HG03571 (cell line): ENCODE results near the gene MAN1C1.

ENCODE experiments used
- ATAC-seq: cut with Tn5 transposase; IDR thresholded peaks from one replicate; pipeline ENCODE4 v1.9.1; 2021; ENCODE audit not compliant: unreplicated experiment

MAN1C1 gene

GRCh38 chr1:25612421-25612820 is 4.2 kb upstream of the MAN1C1 start:
- no peak for ATAC-seq

GRCh38 chr1:25613091-25613490 is 3.5 kb upstream of the MAN1C1 start:
- no peak for ATAC-seq

- ATAC-seq, result no peak
These were observed 2.0 kb upstream of the MAN1C1 start for GRCh38 chr1:25614501-25615171.

GRCh38 chr1:25615172-25615541 is 1.4 kb upstream of the MAN1C1 start:
- no peak for ATAC-seq

- peak; percentile 3 for ATAC-seq
These were observed 962 bp upstream of the MAN1C1 start for GRCh38 chr1:25615563-25616094.

- no peak for ATAC-seq
These were observed 515 bp downstream of the MAN1C1 start for GRCh38 chr1:25616987-25617624.

GRCh38 chr1:25617625-25618432 is 1.2 kb downstream of the MAN1C1 start:
- ATAC-seq, result no peak

GRCh38 chr1:25618433-25618808 is 1.8 kb downstream of the MAN1C1 start:
- no peak for ATAC-seq

- no peak for ATAC-seq
These were observed 2.7 kb downstream of the MAN1C1 start for GRCh38 chr1:25619101-25619890.

- ATAC-seq, result no peak
These were observed 3.6 kb downstream of the MAN1C1 start for GRCh38 chr1:25620211-25620610.

GRCh38 chr1:25620701-25621350 is 4.2 kb downstream of the MAN1C1 start:
- no peak for ATAC-seq

- ATAC-seq, result no peak
These were observed 5.3 kb downstream of the MAN1C1 start for GRCh38 chr1:25621876-25622275.

- no peak for ATAC-seq
These were observed 5.9 kb downstream of the MAN1C1 start for GRCh38 chr1:25622531-25622930.

GRCh38 chr1:25623007-25623406 is 6.4 kb downstream of the MAN1C1 start:
- ATAC-seq, result no peak

- no peak for ATAC-seq
These were observed 7.1 kb downstream of the MAN1C1 start for GRCh38 chr1:25623731-25624130.

GRCh38 chr1:25624156-25624555 is 7.6 kb downstream of the MAN1C1 start:
- no peak for ATAC-seq

- no peak for ATAC-seq
These were observed 8.0 kb downstream of the MAN1C1 start for GRCh38 chr1:25624604-25625003.

GRCh38 chr1:25626018-25626417 is 9.4 kb downstream of the MAN1C1 start:
- no peak for ATAC-seq

GRCh38 chr1:25628741-25629421 is 12.3 kb downstream of the MAN1C1 start:
- no peak for ATAC-seq

GRCh38 chr1:25629836-25630235 is 13.2 kb downstream of the MAN1C1 start:
- no peak for ATAC-seq
